Erythroblast (primary cell): Measurements from ENCODE around the gene MUC13.

Source experiments
- GATA1 ChIP-seq: IDR thresholded peaks from 2 replicates; pipeline ENCODE4 v1.6.1; 2011; ENCODE audit warnings: low read depth, mild to moderate bottlenecking, control low read depth, low read length, moderate library complexity
- POLR2A ChIP-seq: IDR thresholded peaks from 2 replicates; pipeline ENCODE4 v1.6.1; 2011; ENCODE audit warnings: mild to moderate bottlenecking, low read length

DNA sequence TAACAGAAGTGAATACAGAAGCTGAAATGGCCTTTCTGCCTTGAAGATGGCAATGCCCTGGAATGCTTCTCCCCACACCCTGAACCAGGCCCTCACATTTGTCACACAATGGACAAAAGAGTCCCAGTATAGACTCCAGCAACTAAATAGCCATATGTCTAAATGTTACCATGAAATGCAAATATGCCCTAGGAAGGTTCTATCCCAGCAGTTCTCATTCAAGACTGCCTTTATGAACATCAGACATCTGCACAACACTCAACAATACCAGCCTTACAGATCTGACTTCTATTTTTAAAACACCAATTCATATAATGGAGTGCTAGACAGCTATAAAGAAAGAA lies 55.2 kb downstream of the MUC13 start:
- no peak for TF ChIP-seq GATA1
- TF ChIP-seq POLR2A = no peak
